Epidermal melanocyte (primary cell): ENCODE results near the gene NOC4L.

Source experiments
- DNase-seq: peaks from one replicate; pipeline ENCODE4 v3.0.0; 2011; ENCODE audit warnings: low spot score; ENCODE audit not compliant: insufficient read length

Gene NOC4L

DNA sequence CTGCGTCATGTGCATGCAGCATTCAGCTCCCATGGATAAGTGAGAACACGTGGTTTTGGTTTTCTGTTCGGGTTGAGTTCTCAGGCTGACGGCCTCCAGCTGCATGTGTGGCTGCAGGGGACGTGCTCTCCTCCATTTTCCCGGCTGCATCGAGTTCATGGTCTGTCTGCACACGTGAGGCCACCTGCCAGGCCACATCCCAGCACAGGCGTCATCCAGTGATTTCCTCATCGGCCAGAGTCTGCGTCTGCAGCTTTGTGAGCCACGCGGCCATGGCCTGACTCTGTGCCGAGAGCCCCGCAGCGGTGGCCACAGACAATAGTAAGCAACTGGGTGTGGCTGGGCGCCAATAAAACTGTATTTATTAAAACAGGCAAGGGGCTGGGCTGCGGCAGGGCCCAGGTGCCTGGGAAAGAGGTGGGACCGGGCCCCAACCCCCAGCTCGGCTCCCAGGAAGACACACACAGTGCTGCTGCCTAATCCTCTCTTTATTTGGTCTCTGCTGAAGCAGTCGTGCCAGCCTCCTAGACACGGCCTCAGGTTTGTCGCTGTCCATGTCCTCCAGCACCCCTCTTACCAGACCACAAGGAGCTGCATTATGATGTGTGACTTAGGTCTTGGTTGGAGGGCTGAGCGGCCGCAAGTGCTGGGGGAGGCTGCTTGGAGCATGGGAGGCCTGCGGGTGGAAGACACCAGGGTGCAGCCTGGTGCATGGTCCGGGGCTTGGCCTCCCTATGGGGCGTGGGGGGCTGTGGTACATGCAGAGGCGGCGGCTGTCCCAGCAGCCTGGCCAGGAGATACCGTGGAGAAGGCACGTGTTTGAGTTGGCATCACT, 52.0 kb downstream of the NOC4L start:
- no peak for DNase-seq

DNA sequence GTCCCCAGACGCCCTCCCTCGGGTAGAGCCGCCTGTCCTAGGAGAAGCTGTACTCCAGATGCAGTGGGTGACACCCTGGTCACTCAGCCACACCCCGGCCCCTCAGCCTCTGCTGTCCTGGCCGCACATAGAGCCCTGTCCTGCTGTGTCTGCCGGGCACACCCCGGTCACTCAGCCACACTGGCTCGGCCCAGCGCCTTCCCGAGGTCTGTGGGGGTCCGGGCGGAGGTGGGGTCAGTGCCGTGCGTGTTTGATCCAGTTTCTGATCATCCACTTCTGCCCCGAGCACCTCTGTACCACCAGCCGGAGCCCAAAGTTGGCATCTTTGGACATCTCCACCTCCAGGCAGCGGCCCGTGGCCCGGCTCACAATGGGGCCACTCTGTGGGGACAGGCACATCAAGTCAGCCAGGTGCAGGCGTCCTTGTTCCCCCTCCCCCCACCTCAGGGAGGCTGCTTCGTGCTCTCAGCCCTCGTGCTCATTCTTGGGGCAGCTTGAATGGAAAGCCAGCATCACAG, 52.7 kb downstream of the NOC4L start:
- DNase-seq = no peak

DNA sequence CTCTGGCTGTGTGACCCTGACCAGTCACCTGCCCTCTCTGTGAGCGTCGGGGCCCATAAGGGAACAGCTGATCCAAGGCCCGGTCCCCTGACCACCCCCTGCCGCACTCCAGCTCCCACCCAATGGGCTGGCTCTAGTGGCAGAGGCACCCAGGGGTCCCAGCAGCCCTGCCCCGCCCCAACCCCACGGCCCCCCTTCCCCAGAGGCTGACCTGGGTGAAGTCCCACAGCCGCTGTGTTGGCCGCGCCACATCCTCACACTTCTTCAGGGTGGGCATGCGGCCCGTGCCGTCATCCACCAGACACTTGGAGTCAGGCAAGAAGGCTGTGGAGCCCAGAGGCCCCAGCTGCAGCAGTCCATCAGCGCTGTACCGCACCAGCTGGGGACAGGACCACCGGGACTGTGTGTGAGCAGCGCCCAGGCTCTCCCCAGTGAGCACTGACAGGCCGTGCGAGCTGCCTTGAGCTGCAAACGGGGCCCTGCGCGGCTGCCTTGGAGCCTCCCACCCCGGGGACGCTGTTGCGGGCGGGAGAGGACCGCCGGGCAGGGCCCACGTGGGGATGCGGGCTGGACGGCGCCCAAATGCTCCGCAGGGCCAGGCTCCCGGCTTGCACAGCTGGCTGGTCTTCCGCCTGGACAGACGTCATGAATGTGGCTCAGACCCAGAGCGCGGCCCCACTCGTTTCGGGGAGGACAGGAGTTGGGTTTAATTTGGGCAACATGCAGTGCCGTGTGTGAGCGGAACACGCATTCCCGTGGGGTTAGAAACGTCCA, 53.5 kb downstream of the NOC4L start:
- DNase-seq = no peak

DNA sequence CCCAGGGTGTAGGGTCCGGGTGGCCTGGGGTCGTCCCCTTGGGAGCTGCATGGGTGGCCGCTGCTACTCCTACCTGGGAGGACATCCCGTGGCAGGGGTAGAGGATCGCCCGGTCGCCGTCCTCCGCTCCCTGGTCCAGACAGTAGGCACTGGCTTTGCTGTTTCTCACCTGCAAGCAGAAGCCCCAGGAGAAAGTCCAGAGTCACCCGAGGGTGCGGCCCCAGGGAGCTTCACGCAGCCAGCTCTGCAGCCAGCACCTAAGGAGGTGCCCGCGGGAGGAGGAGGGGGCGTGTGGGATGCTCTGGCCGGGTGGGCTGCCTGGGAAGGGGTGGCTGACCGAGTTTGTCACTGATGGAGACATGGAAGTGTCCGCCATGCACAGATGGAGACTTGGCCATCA, 54.8 kb downstream of the NOC4L start:
- no peak for DNase-seq

DNA sequence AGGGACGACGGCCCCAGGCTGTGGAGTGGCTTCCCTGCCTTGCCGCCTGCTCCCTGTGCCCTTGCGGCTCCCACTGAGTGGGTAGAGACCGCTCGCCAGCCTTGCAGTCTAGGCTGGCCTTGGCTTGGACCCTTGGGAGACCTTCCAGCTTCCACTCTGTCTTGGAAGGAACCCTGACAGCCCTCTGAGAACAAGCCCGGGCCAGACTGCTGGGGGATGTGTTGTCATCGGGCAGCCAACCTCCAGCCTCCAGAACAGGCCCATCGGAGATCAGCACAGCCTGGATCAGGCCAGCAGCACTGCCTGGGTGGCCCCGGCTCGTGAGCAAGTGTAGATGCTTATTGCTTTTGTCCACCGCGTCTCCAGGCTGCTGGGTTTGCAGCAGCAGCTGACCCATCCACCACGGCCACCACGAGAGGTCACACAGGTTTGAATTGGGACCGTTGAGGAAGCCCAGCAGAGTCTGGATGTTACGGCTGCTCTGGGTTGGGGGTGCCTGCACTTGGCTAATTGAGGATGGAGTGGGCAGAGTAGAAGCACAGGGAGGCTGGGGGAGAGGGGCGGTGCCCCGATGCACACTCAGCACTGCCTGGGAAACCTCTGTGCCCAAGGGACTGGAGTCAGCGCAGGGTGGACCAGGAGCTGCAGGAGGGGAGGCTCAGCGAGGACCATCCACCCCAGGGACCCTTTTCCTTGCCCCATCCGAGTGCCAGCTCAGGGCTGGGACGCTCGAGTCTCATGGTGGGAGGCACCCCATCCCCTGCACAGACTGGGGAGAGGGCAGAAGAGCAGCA, 55.5 kb downstream of the NOC4L start:
- DNase-seq = no peak

DNA sequence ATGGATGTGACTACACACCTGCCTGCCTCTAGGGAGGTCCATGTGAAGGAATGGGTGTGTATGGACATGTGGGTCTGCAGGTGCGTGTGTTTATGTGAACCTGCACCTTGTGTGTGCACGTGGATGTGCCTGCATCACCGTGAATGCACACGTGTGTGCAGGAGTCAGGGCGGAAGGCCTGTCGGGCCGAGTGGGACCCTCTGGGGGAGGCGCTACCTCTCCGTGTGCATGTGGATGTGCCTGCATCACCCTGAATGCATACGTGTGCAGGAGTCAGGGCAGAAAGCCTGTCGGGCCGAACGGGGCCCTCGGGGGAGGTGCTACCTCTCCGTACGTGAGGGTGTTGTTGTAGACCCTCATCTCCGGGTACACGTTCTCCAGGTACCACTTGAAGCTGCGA, 56.5 kb downstream of the NOC4L start:
- DNase-seq = no peak

DNA sequence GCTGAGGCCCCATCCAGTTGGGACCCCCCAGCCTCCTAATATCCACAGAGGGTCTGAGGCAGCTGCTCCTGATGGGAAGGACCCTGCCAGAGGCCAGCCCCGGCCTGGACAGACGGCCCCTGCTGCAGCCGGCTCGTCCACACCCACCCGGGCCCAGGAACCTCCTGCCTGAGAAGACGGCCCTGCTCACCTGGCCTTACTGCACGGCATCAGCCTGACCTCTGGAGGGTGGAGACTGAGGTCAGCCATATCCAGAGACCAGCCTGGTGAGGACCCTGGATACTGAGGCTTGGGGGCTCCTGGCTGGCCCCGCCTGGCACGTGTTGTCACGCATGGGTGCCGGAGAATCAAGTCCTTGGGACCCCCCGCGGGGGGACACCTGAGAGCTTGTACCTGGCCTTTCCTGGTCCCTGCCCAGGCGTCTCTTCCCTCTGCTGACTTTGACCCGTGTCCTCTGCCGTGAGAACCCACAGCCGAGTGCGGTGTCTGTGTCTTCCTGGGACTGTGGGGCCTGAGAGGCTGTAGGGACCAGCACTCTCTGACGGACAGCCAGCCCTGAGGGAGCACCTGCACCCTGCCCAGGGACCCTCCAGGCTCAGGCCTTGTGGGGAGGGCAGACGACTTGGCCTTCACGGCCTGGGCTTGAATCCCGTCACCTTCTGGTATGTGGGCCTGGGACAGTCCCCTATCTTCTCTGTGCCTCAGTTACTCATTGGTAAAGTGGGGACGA, 57.3 kb downstream of the NOC4L start:
- no peak for DNase-seq
